ENCODE data around the gene VWA1.

The VWA1 gene

GRCh38 chr1:1431845-1432273, 3.6 kb upstream of the VWA1 start:
- peak overlapping the region; percentile 93 for H3K27ac ChIP-seq (ENCODE audit: low read depth, low read length, severe bottlenecking)
- no peaks in the 10 kb centered on the region for H3K9me3 ChIP-seq (ENCODE audit: control insufficient read depth, low read length)
- WGBS, 2 experiments (ENCODE audit: insufficient coverage in 2 of 2): 10 to 22% methylated on average over 1 to 5 of the region's 5 CpGs
- no peaks in the 10 kb centered on the region for H3K36me3 ChIP-seq (ENCODE audit: control insufficient read depth, insufficient read depth, low read length)
- peaks cover 67% of the 10 kb centered on the region for H3K4me1 ChIP-seq (ENCODE audit: control insufficient read depth, insufficient read depth, low read length, poor library complexity, severe bottlenecking)
- H3K4me3 ChIP-seq (ENCODE audit: extremely low read depth, insufficient read depth, low read length, poor library complexity, severe bottlenecking): no peak overlapping the region

- Histone ChIP-seq H3K4me3 (ENCODE audit: extremely low read depth, insufficient read depth, low read length, poor library complexity, severe bottlenecking) (no peak overlapping the region), H3K9me3 (ENCODE audit: control insufficient read depth, low read length) (no peaks in the 10 kb centered on the region), H3K4me1 (ENCODE audit: control insufficient read depth, insufficient read depth, low read length, poor library complexity, severe bottlenecking) (peaks cover 72% of the 10 kb centered on the region), H3K36me3 (ENCODE audit: control insufficient read depth, insufficient read depth, low read length) (no peaks in the 10 kb centered on the region), H3K27ac (ENCODE audit: low read depth, low read length, severe bottlenecking) (peak overlapping the region; percentile 93)
- 73 to 77% methylated on average over 17 to 28 of the region's 28 CpGs for WGBS, 2 experiments (ENCODE audit: insufficient coverage in 2 of 2)
These were observed 3.1 kb upstream of the VWA1 start for GRCh38 chr1:1432274-1432950.

- H3K36me3 ChIP-seq (ENCODE audit: control insufficient read depth, insufficient read depth, low read length): peaks cover 3% of the 10 kb centered on the region
- WGBS, 2 experiments (ENCODE audit: insufficient coverage in 2 of 2): 28 to 51% methylated on average over 19 to 20 of the region's 34 CpGs
- H3K4me1 ChIP-seq (ENCODE audit: control insufficient read depth, insufficient read depth, low read length, poor library complexity, severe bottlenecking): peaks cover 79% of the 10 kb centered on the region
- no peaks in the 10 kb centered on the region for H3K9me3 ChIP-seq (ENCODE audit: control insufficient read depth, low read length)
- H3K4me3 ChIP-seq (ENCODE audit: extremely low read depth, insufficient read depth, low read length, poor library complexity, severe bottlenecking): no peak overlapping the region
- peak overlapping the region; percentile 93 for H3K27ac ChIP-seq (ENCODE audit: low read depth, low read length, severe bottlenecking)
These were observed 2.3 kb upstream of the VWA1 start for GRCh38 chr1:1432951-1433803.

GRCh38 chr1:1433804-1434130, 1.7 kb upstream of the VWA1 start:
- H3K4me1 ChIP-seq (ENCODE audit: control insufficient read depth, insufficient read depth, low read length, poor library complexity, severe bottlenecking): peaks cover 82% of the 10 kb centered on the region
- 18 to 23% methylated on average over 8 of the region's 12 CpGs for WGBS, 2 experiments (ENCODE audit: insufficient coverage in 2 of 2)
- peaks cover 3% of the 10 kb centered on the region for H3K36me3 ChIP-seq (ENCODE audit: control insufficient read depth, insufficient read depth, low read length)
- peak overlapping the region; percentile 93 for H3K27ac ChIP-seq (ENCODE audit: low read depth, low read length, severe bottlenecking)
- no peak overlapping the region for H3K4me3 ChIP-seq (ENCODE audit: extremely low read depth, insufficient read depth, low read length, poor library complexity, severe bottlenecking)
- H3K9me3 ChIP-seq (ENCODE audit: control insufficient read depth, low read length): no peaks in the 10 kb centered on the region

- 18 to 21% methylated on average over 20 to 31 of the region's 32 CpGs for WGBS, 2 experiments (ENCODE audit: insufficient coverage in 2 of 2)
- no peaks in the 10 kb centered on the region for H3K9me3 ChIP-seq (ENCODE audit: control insufficient read depth, low read length)
- no peak overlapping the region for H3K4me3 ChIP-seq (ENCODE audit: extremely low read depth, insufficient read depth, low read length, poor library complexity, severe bottlenecking)
- peaks cover 80% of the 10 kb centered on the region for H3K4me1 ChIP-seq (ENCODE audit: control insufficient read depth, insufficient read depth, low read length, poor library complexity, severe bottlenecking)
- H3K27ac ChIP-seq (ENCODE audit: low read depth, low read length, severe bottlenecking): peak overlapping the region; percentile 93
- peaks cover 3% of the 10 kb centered on the region for H3K36me3 ChIP-seq (ENCODE audit: control insufficient read depth, insufficient read depth, low read length)
These were observed 1.2 kb upstream of the VWA1 start for GRCh38 chr1:1434131-1434823.

- H3K4me1 ChIP-seq (ENCODE audit: control insufficient read depth, insufficient read depth, low read length, poor library complexity, severe bottlenecking): peaks cover 75% of the 10 kb centered on the region
- peaks cover 3% of the 10 kb centered on the region for H3K36me3 ChIP-seq (ENCODE audit: control insufficient read depth, insufficient read depth, low read length)
- H3K27ac ChIP-seq (ENCODE audit: low read depth, low read length, severe bottlenecking): no peak overlapping the region
- peak overlapping the region; percentile 55 for H3K4me3 ChIP-seq (ENCODE audit: extremely low read depth, insufficient read depth, low read length, poor library complexity, severe bottlenecking)
- H3K9me3 ChIP-seq (ENCODE audit: control insufficient read depth, low read length): no peaks in the 10 kb centered on the region
- 67 to 83% methylated on average over 4 of the region's 4 CpGs for WGBS, 2 experiments (ENCODE audit: insufficient coverage in 2 of 2)
These were observed 725 bp upstream of the VWA1 start for GRCh38 chr1:1434824-1435105.

GRCh38 chr1:1435911-1436629, 580 bp downstream of the VWA1 start:
- Histone ChIP-seq H3K9me3 (ENCODE audit: control insufficient read depth, low read length) (no peaks in the 10 kb centered on the region), H3K4me1 (ENCODE audit: control insufficient read depth, insufficient read depth, low read length, poor library complexity, severe bottlenecking) (peaks cover 65% of the 10 kb centered on the region), H3K4me3 (ENCODE audit: extremely low read depth, insufficient read depth, low read length, poor library complexity, severe bottlenecking) (peak overlapping the region; percentile 55), H3K36me3 (ENCODE audit: control insufficient read depth, insufficient read depth, low read length) (peaks cover 9% of the 10 kb centered on the region), H3K27ac (ENCODE audit: low read depth, low read length, severe bottlenecking) (no peak overlapping the region)
- 18 to 23% methylated on average over 23 to 34 of the region's 40 CpGs for WGBS, 2 experiments (ENCODE audit: insufficient coverage in 2 of 2)

GRCh38 chr1:1436630-1437032, 1.1 kb downstream of the VWA1 start:
- no peak overlapping the region for H3K27ac ChIP-seq (ENCODE audit: low read depth, low read length, severe bottlenecking)
- 94 to 96% methylated on average over 7 of the region's 7 CpGs for whole genome bisulfite sequencing, 2 experiments (ENCODE audit: insufficient coverage in 2 of 2)
- H3K4me3 ChIP-seq (ENCODE audit: extremely low read depth, insufficient read depth, low read length, poor library complexity, severe bottlenecking): peak overlapping the region; percentile 55
- peaks cover 59% of the 10 kb centered on the region for H3K4me1 ChIP-seq (ENCODE audit: control insufficient read depth, insufficient read depth, low read length, poor library complexity, severe bottlenecking)
- H3K9me3 ChIP-seq (ENCODE audit: control insufficient read depth, low read length): no peaks in the 10 kb centered on the region
- peaks cover 9% of the 10 kb centered on the region for H3K36me3 ChIP-seq (ENCODE audit: control insufficient read depth, insufficient read depth, low read length)

- WGBS, 2 experiments (ENCODE audit: insufficient coverage in 2 of 2): 89 to 94% methylated on average over 21 to 31 of the region's 31 CpGs
- H3K27ac ChIP-seq (ENCODE audit: low read depth, low read length, severe bottlenecking): no peak overlapping the region
- peaks cover 9% of the 10 kb centered on the region for H3K36me3 ChIP-seq (ENCODE audit: control insufficient read depth, insufficient read depth, low read length)
- peaks cover 53% of the 10 kb centered on the region for H3K4me1 ChIP-seq (ENCODE audit: control insufficient read depth, insufficient read depth, low read length, poor library complexity, severe bottlenecking)
- H3K4me3 ChIP-seq (ENCODE audit: extremely low read depth, insufficient read depth, low read length, poor library complexity, severe bottlenecking): no peak overlapping the region
- H3K9me3 ChIP-seq (ENCODE audit: control insufficient read depth, low read length): no peaks in the 10 kb centered on the region
These were observed 1.8 kb downstream of the VWA1 start for GRCh38 chr1:1437033-1437903.

- peaks cover 46% of the 10 kb centered on the region for H3K4me1 ChIP-seq (ENCODE audit: control insufficient read depth, insufficient read depth, low read length, poor library complexity, severe bottlenecking)
- H3K4me3 ChIP-seq (ENCODE audit: extremely low read depth, insufficient read depth, low read length, poor library complexity, severe bottlenecking): no peak overlapping the region
- H3K27ac ChIP-seq (ENCODE audit: low read depth, low read length, severe bottlenecking): no peak overlapping the region
- no peaks in the 10 kb centered on the region for H3K9me3 ChIP-seq (ENCODE audit: control insufficient read depth, low read length)
- 81 to 86% methylated on average over 10 to 11 of the region's 11 CpGs for WGBS, 2 experiments (ENCODE audit: insufficient coverage in 2 of 2)
- H3K36me3 ChIP-seq (ENCODE audit: control insufficient read depth, insufficient read depth, low read length): peaks cover 9% of the 10 kb centered on the region
These were observed 2.5 kb downstream of the VWA1 start for GRCh38 chr1:1437904-1438376.

All from mesodermal cell (in vitro differentiated cells).